DND-41 (cell line): ENCODE results near the gene GCH1.

Source experiments
- ATAC-seq: fragments of 200-7000 bp; cut with Tn5 transposase; 3 replicates; pipeline ENCODE4 v1.9.1; 2021; ENCODE audit warnings: low read depth; ENCODE audit not compliant: insufficient read depth
- DNase-seq: peaks from one replicate; pipeline ENCODE4 v3.0.0-alpha.2; 2020
- H2AFZ ChIP-seq: 2 replicates; pipeline ENCODE4 v1.6.0; 2012; ENCODE audit warnings: low read depth, low read length
- H3K27ac ChIP-seq: 2 replicates; pipeline ENCODE4 v1.5.1; 2012; ENCODE audit warnings: low read length, inconsistent platforms
- H3K27me3 ChIP-seq: fragments of 200-600 bp; sonication (generic); 2 replicates; pipeline ENCODE4 v1.6.0; 2012; ENCODE audit warnings: low read length, mild to moderate bottlenecking, inconsistent platforms; ENCODE audit not compliant: insufficient read depth, poor library complexity
- H3K36me3 ChIP-seq: 2 replicates; pipeline ENCODE4 v1.5.1; 2012; ENCODE audit warnings: low read length, inconsistent platforms; ENCODE audit not compliant: insufficient read depth
- H3K4me1 ChIP-seq: 2 replicates; pipeline ENCODE4 v1.5.1; 2012; ENCODE audit warnings: mild to moderate bottlenecking, low read length; ENCODE audit not compliant: insufficient read depth
- H3K4me2 ChIP-seq: 2 replicates; pipeline ENCODE4 v1.6.0; 2012; ENCODE audit warnings: mild to moderate bottlenecking, moderate library complexity, low read length, inconsistent platforms; ENCODE audit not compliant: insufficient read depth
- H3K4me3 ChIP-seq, 2 experiments: fragments of 200-600 bp in 1 of 2; shearing (Covaris generic) in 1 of 2; 2 replicates each; pipeline ENCODE4 v1.5.1; 2012 to 2016; ENCODE audit warnings: inconsistent platforms in 2 of 2, low read length in 2 of 2, mild to moderate bottlenecking in 2 of 2, low read depth in 1 of 2, moderate library complexity in 1 of 2
- H3K79me2 ChIP-seq: 2 replicates; pipeline ENCODE4 v1.6.0; 2012; ENCODE audit warnings: low read length, inconsistent platforms; ENCODE audit not compliant: insufficient read depth
- H3K9ac ChIP-seq: 2 replicates; pipeline ENCODE4 v1.6.0; 2012; ENCODE audit warnings: low read depth, mild to moderate bottlenecking, inconsistent platforms, low read length, moderate library complexity
- H3K9me3 ChIP-seq: 2 replicates; pipeline ENCODE4 v1.5.1; 2012; ENCODE audit warnings: low read length, moderate library complexity, mild to moderate bottlenecking, inconsistent platforms; ENCODE audit not compliant: insufficient read depth, severe bottlenecking
- H4K20me1 ChIP-seq: 2 replicates; pipeline ENCODE4 v1.6.0; 2012; ENCODE audit warnings: low read length; ENCODE audit not compliant: insufficient read depth
- CTCF ChIP-seq: IDR thresholded peaks from 2 replicates; pipeline ENCODE4 v1.5.1; 2012; ENCODE audit warnings: borderline replicate concordance, low read length, moderate library complexity, mild to moderate bottlenecking; ENCODE audit not compliant: poor library complexity, severe bottlenecking; ENCODE audit errors: extremely low read depth
- EZH2 ChIP-seq: IDR thresholded peaks from 3 replicates; pipeline ENCODE4 v1.6.1; 2012; ENCODE audit warnings: borderline replicate concordance, low read depth, mild to moderate bottlenecking, moderate library complexity, low read length, inconsistent platforms; ENCODE audit not compliant: severe bottlenecking

GCH1 gene

GRCh38 chr14:54816450-54816849 lies 86.2 kb downstream of the GCH1 start:
- DNase-seq (no peak), ATAC-seq (no peak)
- Histone ChIP-seq H3K4me1 (no peaks in the 10 kb centered on the region), H3K36me3 (no peaks in the 10 kb centered on the region), H3K4me2 (no peak overlapping the region), H3K4me3 (no peak overlapping the region), H3K9ac (no peak overlapping the region), H4K20me1 (no peaks in the 10 kb centered on the region), H3K27ac (no peak overlapping the region), H3K9me3 (no peaks in the 10 kb centered on the region), H2AFZ (no peak overlapping the region), H3K79me2 (no peaks in the 10 kb centered on the region), H3K27me3 (peaks cover 11% of the 10 kb centered on the region)
- no peak for TF ChIP-seq CTCF
- no peak for TF ChIP-seq EZH2

DNA sequence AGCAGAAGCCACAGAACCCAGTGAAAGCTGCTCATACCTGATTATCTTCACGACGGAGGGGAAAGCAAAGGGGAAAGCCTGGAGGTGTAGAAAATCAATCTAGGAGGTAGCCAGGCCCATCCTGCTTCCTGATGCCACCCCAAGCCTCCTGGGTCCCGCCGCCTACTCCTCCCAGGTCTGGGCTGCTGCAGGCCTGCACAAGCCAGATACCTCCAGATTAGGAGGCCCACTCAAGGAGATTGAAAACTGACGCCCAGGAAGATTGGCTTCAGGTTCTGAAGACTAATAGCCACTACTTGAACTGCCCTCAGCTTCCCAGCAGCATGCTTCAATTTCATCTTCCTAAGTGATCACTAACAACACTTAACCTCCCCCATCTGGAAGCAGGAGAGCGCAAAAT lies 87.1 kb downstream of the GCH1 start:
- H3K36me3 ChIP-seq = no peaks in the 10 kb centered on the region
- H3K4me1 ChIP-seq = no peaks in the 10 kb centered on the region
- no peak for ATAC-seq
- no peak overlapping the region for H3K9ac ChIP-seq
- H3K27ac ChIP-seq = no peak overlapping the region
- H4K20me1 ChIP-seq = no peaks in the 10 kb centered on the region
- no peak overlapping the region for H3K4me3 ChIP-seq
- H3K9me3 ChIP-seq = no peaks in the 10 kb centered on the region
- no peak overlapping the region for H2AFZ ChIP-seq
- H3K27me3 ChIP-seq = peaks cover 14% of the 10 kb centered on the region
- no peaks in the 10 kb centered on the region for H3K79me2 ChIP-seq
- H3K4me2 ChIP-seq = no peak overlapping the region
- DNase-seq = no peak
- TF ChIP-seq CTCF (no peak), EZH2 (no peak)

- no peaks in the 10 kb centered on the region for H3K36me3 ChIP-seq
- DNase-seq = no peak
- H3K79me2 ChIP-seq = no peaks in the 10 kb centered on the region
- ATAC-seq = no peak
- H3K4me3 ChIP-seq = no peak overlapping the region
- TF ChIP-seq EZH2 (no peak), CTCF (no peak)
- no peaks in the 10 kb centered on the region for H3K9me3 ChIP-seq
- no peaks in the 10 kb centered on the region for H3K4me1 ChIP-seq
- no peak overlapping the region for H3K27ac ChIP-seq
- no peak overlapping the region for H3K4me2 ChIP-seq
- no peaks in the 10 kb centered on the region for H4K20me1 ChIP-seq
- no peak overlapping the region for H3K9ac ChIP-seq
- no peak overlapping the region for H2AFZ ChIP-seq
- peaks cover 14% of the 10 kb centered on the region for H3K27me3 ChIP-seq
These were observed 87.6 kb downstream of the GCH1 start for GRCh38 chr14:54815016-54815415.

DNA sequence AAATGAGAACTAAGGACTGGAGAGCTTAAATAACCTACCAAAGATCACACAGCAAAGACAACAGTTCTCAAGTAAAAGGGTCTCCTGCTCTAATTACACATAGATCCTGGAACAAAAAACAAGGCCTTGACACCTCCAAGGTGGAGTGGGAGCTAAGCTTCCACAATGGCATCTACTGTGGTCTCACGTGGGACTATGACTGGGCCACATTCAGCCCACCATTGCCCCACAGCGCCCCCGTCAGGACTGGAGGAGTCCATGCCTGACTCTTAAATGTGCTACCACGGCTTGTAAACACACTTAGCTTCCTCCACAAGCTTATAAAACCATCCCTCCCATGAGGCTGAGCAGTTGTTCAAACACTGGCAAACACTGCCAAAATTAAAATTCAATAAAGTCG lies 88.5 kb downstream of the GCH1 start:
- Histone ChIP-seq H3K27ac (no peak overlapping the region), H3K4me2 (no peak overlapping the region), H3K4me1 (no peaks in the 10 kb centered on the region), H3K4me3 (no peak overlapping the region), H3K79me2 (no peaks in the 10 kb centered on the region), H3K9me3 (no peaks in the 10 kb centered on the region), H3K27me3 (peaks cover 10% of the 10 kb centered on the region), H2AFZ (no peak overlapping the region), H4K20me1 (no peaks in the 10 kb centered on the region), H3K9ac (no peak overlapping the region), H3K36me3 (no peaks in the 10 kb centered on the region)
- DNase-seq = peak; percentile 32
- TF ChIP-seq CTCF = peak; percentile 46
- no peak for TF ChIP-seq EZH2
- ATAC-seq = no peak; the same call in 2 of the 3 replicates
